Thyroid gland (tissue), 4 donors: Measurements from ENCODE around the gene PRPH.

Experiments used
- POLR2A ChIP-seq, 2 donors: fragments of 450-650 bp; IDR thresholded peaks; one replicate each; pipeline ENCODE4 v1.6.1; 2017; ENCODE audit warnings: antibody characterized with exemption in 2 of 2, mild to moderate bottlenecking in 2 of 2, moderate library complexity in 1 of 2
- TF ChIP-seq, protein P1 (sequence below), 6 experiments: fragments of 200-600 bp in 3 of 6; fragments of 450-650 bp in 3 of 6; sonication (generic) in 3 of 6; IDR thresholded peaks; one replicate each; pipeline ENCODE4 v1.5.1; 2016 to 2019; ENCODE audit warnings: antibody characterized with exemption in 6 of 6, mild to moderate bottlenecking in 2 of 6, inconsistent platforms in 1 of 6, moderate library complexity in 1 of 6

DNA sequence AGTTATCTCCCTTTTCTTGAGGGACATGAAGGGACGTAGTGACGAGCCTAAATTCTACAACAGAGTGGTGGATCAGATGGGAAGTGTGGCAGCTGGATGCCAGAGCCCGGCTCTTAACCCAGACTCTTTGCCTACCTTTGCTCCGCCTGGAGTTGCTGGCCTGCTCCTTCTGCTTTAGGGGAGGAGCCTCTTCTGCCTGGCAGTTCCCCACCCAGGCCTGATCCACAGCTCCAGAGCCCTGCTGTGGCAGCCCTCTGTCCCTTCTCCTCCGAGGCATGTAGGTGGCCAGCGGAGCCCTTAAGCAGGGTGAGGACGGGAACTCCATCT, 2.3 kb upstream of the PRPH start:
- TF ChIP-seq, protein P1, sequence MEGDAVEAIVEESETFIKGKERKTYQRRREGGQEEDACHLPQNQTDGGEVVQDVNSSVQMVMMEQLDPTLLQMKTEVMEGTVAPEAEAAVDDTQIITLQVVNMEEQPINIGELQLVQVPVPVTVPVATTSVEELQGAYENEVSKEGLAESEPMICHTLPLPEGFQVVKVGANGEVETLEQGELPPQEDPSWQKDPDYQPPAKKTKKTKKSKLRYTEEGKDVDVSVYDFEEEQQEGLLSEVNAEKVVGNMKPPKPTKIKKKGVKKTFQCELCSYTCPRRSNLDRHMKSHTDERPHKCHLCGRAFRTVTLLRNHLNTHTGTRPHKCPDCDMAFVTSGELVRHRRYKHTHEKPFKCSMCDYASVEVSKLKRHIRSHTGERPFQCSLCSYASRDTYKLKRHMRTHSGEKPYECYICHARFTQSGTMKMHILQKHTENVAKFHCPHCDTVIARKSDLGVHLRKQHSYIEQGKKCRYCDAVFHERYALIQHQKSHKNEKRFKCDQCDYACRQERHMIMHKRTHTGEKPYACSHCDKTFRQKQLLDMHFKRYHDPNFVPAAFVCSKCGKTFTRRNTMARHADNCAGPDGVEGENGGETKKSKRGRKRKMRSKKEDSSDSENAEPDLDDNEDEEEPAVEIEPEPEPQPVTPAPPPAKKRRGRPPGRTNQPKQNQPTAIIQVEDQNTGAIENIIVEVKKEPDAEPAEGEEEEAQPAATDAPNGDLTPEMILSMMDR (IDR thresholded peaks at IDR 0.05), result no peak
- no peak for TF ChIP-seq POLR2A (IDR thresholded peaks at IDR 0.05)
